Measurements from ENCODE around the gene CORO2B.

CORO2B gene

GRCh38 chr15:68630211-68630555 is 51.4 kb downstream of the CORO2B start:
- H3K4me3 ChIP-seq (ENCODE audit: low read length) = no peak overlapping the region
- H4K20me1 ChIP-seq (ENCODE audit: insufficient read depth, low read length) = no peaks in the 10 kb centered on the region
- no peaks in the 10 kb centered on the region for H3K9me3 ChIP-seq (replicated peaks; ENCODE audit: insufficient read depth, low read length)
- H3K9ac ChIP-seq (ENCODE audit: low read length) = no peak overlapping the region
- TF ChIP-seq EZH2phosphoT487 (IDR thresholded peaks at IDR 0.05; ENCODE audit: low read length) = no peak
- TF ChIP-seq, protein P1, sequence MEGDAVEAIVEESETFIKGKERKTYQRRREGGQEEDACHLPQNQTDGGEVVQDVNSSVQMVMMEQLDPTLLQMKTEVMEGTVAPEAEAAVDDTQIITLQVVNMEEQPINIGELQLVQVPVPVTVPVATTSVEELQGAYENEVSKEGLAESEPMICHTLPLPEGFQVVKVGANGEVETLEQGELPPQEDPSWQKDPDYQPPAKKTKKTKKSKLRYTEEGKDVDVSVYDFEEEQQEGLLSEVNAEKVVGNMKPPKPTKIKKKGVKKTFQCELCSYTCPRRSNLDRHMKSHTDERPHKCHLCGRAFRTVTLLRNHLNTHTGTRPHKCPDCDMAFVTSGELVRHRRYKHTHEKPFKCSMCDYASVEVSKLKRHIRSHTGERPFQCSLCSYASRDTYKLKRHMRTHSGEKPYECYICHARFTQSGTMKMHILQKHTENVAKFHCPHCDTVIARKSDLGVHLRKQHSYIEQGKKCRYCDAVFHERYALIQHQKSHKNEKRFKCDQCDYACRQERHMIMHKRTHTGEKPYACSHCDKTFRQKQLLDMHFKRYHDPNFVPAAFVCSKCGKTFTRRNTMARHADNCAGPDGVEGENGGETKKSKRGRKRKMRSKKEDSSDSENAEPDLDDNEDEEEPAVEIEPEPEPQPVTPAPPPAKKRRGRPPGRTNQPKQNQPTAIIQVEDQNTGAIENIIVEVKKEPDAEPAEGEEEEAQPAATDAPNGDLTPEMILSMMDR (IDR thresholded peaks at IDR 0.05; ENCODE audit: low read length) = no peak
- no peaks in the 10 kb centered on the region for H3K9me2 ChIP-seq (replicated peaks; ENCODE audit: insufficient read depth, low read length)
- DNase-seq = no peak
- no peaks in the 10 kb centered on the region for H3K27me3 ChIP-seq (replicated peaks; ENCODE audit: insufficient read depth, low read length)
- H2AFZ ChIP-seq (ENCODE audit: low read length) = no peak overlapping the region
- no peaks in the 10 kb centered on the region for H3K79me2 ChIP-seq (ENCODE audit: low read length)
- H3K4me2 ChIP-seq (ENCODE audit: low read depth, low read length) = no peak overlapping the region
- H3K27ac ChIP-seq (ENCODE audit: low read length) = no peak overlapping the region
- no peaks in the 10 kb centered on the region for H3F3A ChIP-seq (ENCODE audit: insufficient read depth, low read length)
- H3K36me3 ChIP-seq (replicated peaks; ENCODE audit: insufficient read depth, low read length) = no peaks in the 10 kb centered on the region
- H3K4me1 ChIP-seq (ENCODE audit: low read length) = no peaks in the 10 kb centered on the region

GRCh38 chr15:68630836-68631235 is 52.0 kb downstream of the CORO2B start:
- Histone ChIP-seq H3K27ac (ENCODE audit: low read length) (no peak overlapping the region), H3K4me2 (ENCODE audit: low read depth, low read length) (no peak overlapping the region), H3K36me3 (replicated peaks; ENCODE audit: insufficient read depth, low read length) (no peaks in the 10 kb centered on the region), H3K27me3 (replicated peaks; ENCODE audit: insufficient read depth, low read length) (no peaks in the 10 kb centered on the region), H3K4me3 (ENCODE audit: low read length) (no peak overlapping the region), H3K4me1 (ENCODE audit: low read length) (no peaks in the 10 kb centered on the region), H4K20me1 (ENCODE audit: insufficient read depth, low read length) (no peaks in the 10 kb centered on the region), H3K79me2 (ENCODE audit: low read length) (no peaks in the 10 kb centered on the region), H3F3A (ENCODE audit: insufficient read depth, low read length) (no peaks in the 10 kb centered on the region), H3K9me3 (replicated peaks; ENCODE audit: insufficient read depth, low read length) (no peaks in the 10 kb centered on the region), H3K9me2 (replicated peaks; ENCODE audit: insufficient read depth, low read length) (no peaks in the 10 kb centered on the region), H2AFZ (ENCODE audit: low read length) (no peak overlapping the region), H3K9ac (ENCODE audit: low read length) (no peak overlapping the region)
- no peak for DNase-seq
- TF ChIP-seq EZH2 (optimal IDR thresholded peaks at IDR 0.05; ENCODE audit: low read depth, low read length) = no peak
- TF ChIP-seq, protein P1 (IDR thresholded peaks at IDR 0.05; ENCODE audit: low read length) = no peak
- TF ChIP-seq EZH2phosphoT487 (IDR thresholded peaks at IDR 0.05; ENCODE audit: low read length) = no peak

- no peaks in the 10 kb centered on the region for H3K9me2 ChIP-seq (replicated peaks; ENCODE audit: insufficient read depth, low read length)
- DNase-seq = no peak
- TF ChIP-seq EZH2phosphoT487 (IDR thresholded peaks at IDR 0.05; ENCODE audit: low read length) (no peak), EZH2 (optimal IDR thresholded peaks at IDR 0.05; ENCODE audit: low read depth, low read length) (no peak)
- no peaks in the 10 kb centered on the region for H3K36me3 ChIP-seq (replicated peaks; ENCODE audit: insufficient read depth, low read length)
- H3F3A ChIP-seq (ENCODE audit: insufficient read depth, low read length) = no peaks in the 10 kb centered on the region
- H3K27ac ChIP-seq (ENCODE audit: low read length) = no peak overlapping the region
- no peak overlapping the region for H3K9ac ChIP-seq (ENCODE audit: low read length)
- no peak overlapping the region for H2AFZ ChIP-seq (ENCODE audit: low read length)
- no peaks in the 10 kb centered on the region for H3K79me2 ChIP-seq (ENCODE audit: low read length)
- no peaks in the 10 kb centered on the region for H3K27me3 ChIP-seq (replicated peaks; ENCODE audit: insufficient read depth, low read length)
- H4K20me1 ChIP-seq (ENCODE audit: insufficient read depth, low read length) = no peaks in the 10 kb centered on the region
- no peaks in the 10 kb centered on the region for H3K9me3 ChIP-seq (replicated peaks; ENCODE audit: insufficient read depth, low read length)
- H3K4me1 ChIP-seq (ENCODE audit: low read length) = no peaks in the 10 kb centered on the region
- H3K4me2 ChIP-seq (ENCODE audit: low read depth, low read length) = no peak overlapping the region
- no peak overlapping the region for H3K4me3 ChIP-seq (ENCODE audit: low read length)
Measured at GRCh38 chr15:68631601-68632051, 52.8 kb downstream of the CORO2B start.

DNA sequence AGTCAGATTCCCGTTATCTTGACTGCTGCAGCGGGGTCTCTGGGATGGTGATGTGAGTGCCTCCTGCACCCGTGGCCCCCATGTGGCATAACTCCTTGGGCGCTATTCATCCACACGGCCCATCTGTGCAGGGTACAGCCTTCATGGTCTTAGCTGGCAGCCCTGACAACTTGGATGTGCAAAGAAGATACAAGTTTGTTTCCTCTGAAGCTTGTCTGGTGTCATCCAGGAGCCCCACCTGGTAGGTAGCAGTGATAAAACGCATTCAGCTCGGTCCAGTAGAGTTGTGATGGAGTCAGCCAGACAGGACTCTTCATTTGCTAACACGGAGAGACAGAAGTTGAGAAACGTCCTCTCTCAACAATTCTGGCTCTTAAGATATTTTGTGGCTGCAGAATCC is 53.3 kb downstream of the CORO2B start:
- no peaks in the 10 kb centered on the region for H3K9me2 ChIP-seq (replicated peaks; ENCODE audit: insufficient read depth, low read length)
- no peaks in the 10 kb centered on the region for H3K27me3 ChIP-seq (replicated peaks; ENCODE audit: insufficient read depth, low read length)
- H3K4me1 ChIP-seq (ENCODE audit: low read length) = no peaks in the 10 kb centered on the region
- TF ChIP-seq EZH2 (optimal IDR thresholded peaks at IDR 0.05; ENCODE audit: low read depth, low read length) (no peak), EZH2phosphoT487 (IDR thresholded peaks at IDR 0.05; ENCODE audit: low read length) (no peak)
- TF ChIP-seq, protein P1 (IDR thresholded peaks at IDR 0.05; ENCODE audit: low read length) = no peak
- H3K9ac ChIP-seq (ENCODE audit: low read length) = no peak overlapping the region
- H3K79me2 ChIP-seq (ENCODE audit: low read length) = no peaks in the 10 kb centered on the region
- H2AFZ ChIP-seq (ENCODE audit: low read length) = no peak overlapping the region
- H3F3A ChIP-seq (ENCODE audit: insufficient read depth, low read length) = no peaks in the 10 kb centered on the region
- H3K9me3 ChIP-seq (replicated peaks; ENCODE audit: insufficient read depth, low read length) = no peaks in the 10 kb centered on the region
- H4K20me1 ChIP-seq (ENCODE audit: insufficient read depth, low read length) = no peaks in the 10 kb centered on the region
- H3K36me3 ChIP-seq (replicated peaks; ENCODE audit: insufficient read depth, low read length) = no peaks in the 10 kb centered on the region
- H3K4me2 ChIP-seq (ENCODE audit: low read depth, low read length) = no peak overlapping the region
- DNase-seq = no peak
- H3K4me3 ChIP-seq (ENCODE audit: low read length) = no peak overlapping the region
- no peak overlapping the region for H3K27ac ChIP-seq (ENCODE audit: low read length)
